GM13977 (cell line): Measurements from ENCODE around the gene PDE6H.

ENCODE experiments used
- DNase-seq: peaks from one replicate; pipeline ENCODE4 v3.0.0; 2012; ENCODE audit warnings: low spot score
- in situ Hi-C: fragments of 300-500 bp; cut with MboI; formaldehyde crosslinking; loops from one replicate; pipeline ENCODE4 v1.12.0; 2022; ENCODE audit warnings: low sequenced_read_pairs, low pct_unique_long_range_greater_than_20kb, mixed read lengths, inconsistent platforms; ENCODE audit not compliant: unreplicated experiment
- TF ChIP-seq, protein P1 (sequence below): IDR thresholded peaks from 2 replicates; pipeline ENCODE4 v1.5.1; 2012; ENCODE audit warnings: mild to moderate bottlenecking, control low read depth; ENCODE audit not compliant: insufficient read depth; ENCODE audit errors: extremely low read depth, missing control alignments

The PDE6H gene

DNA sequence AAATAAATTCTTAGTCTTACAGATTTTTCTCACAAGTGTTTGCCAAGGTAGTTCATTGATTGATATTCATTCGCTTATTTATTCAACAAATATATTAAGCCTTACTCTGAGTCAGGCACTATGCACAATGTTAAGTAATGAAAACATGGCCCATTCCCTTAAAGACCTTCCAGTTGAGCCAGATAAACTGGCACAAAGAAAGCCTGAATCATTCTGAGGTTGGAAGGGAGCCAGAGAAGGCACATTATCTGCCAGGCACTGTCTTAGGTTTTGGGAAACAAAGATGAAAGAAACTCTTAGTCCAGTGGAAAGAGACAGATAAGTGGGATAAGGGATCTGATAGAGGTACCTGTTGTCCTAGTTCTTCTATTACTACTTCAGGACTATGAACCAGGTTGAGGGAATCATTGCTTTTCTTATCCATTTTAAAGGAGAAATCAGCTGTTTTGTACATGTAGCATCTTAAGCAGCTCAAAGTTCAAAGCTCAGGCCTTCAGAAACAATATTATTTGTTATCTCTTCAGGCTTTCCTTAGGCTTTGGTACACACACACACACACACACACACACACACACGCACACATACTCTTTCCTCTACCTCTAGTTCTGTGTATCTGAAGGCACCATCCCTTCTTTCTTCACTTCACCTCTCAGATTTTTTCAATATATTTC, 27.0 kb downstream of the PDE6H start:
- TF ChIP-seq, protein P1, sequence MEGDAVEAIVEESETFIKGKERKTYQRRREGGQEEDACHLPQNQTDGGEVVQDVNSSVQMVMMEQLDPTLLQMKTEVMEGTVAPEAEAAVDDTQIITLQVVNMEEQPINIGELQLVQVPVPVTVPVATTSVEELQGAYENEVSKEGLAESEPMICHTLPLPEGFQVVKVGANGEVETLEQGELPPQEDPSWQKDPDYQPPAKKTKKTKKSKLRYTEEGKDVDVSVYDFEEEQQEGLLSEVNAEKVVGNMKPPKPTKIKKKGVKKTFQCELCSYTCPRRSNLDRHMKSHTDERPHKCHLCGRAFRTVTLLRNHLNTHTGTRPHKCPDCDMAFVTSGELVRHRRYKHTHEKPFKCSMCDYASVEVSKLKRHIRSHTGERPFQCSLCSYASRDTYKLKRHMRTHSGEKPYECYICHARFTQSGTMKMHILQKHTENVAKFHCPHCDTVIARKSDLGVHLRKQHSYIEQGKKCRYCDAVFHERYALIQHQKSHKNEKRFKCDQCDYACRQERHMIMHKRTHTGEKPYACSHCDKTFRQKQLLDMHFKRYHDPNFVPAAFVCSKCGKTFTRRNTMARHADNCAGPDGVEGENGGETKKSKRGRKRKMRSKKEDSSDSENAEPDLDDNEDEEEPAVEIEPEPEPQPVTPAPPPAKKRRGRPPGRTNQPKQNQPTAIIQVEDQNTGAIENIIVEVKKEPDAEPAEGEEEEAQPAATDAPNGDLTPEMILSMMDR: no peak
- no peak for DNase-seq
- in situ Hi-C loops: loop anchor here (5.0 to 25.0 kb wide), 2 partner anchors 153 to 788 kb away; no protein-coding TSS in a partner anchor

DNA sequence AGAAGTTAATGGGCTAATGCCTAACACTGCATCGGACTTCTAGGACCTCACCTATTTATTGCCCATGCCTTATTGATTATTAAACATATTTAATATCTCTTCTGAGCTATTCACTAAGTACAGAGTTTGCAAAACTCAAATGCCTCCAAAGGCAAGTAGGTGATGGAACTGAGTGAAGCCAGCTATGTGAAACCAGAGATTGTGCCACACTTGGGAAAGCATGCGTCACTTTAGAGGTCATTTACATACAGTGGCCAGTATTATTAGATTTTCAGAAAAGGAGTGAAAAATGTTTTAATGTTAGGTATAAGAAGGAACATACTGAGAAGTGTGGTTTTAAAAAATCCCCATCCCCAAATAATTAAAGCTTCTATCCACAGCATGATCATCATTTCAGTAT, 27.7 kb downstream of the PDE6H start:
- TF ChIP-seq, protein P1: no peak
- DNase-seq: no peak
- in situ Hi-C loops: no loop called here

DNA sequence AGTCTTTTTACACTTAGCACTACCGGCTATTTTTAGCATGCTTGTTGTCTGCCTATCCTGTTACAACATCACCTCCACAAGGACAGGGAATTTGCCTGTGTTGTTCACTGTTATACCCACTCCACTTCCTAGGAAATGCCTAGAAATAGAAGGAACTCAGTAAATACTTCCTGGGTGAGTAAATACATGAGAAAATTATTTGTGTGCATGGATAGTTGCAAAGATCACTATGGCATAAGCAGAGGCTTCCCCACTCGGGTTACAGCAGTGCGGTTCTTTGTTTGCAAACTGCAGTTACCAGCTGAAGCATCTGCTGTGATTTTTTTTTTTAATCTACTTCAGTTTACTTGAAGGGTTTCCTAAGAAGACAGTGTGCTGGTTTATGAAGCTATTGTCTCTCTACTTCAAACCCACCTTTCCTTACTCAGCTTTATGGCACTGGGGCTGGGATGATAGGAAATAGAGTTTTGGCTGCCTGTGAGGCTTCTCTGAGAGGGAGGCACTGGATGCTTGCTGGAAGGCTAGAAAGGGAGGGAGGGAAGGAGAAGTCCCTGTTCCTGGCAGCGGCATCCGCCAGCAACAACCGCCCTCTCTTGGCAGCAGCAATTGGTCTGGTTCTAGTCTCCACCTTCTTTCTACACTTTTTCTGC, 29.0 kb downstream of the PDE6H start:
- in situ Hi-C loops: no loop called here
- TF ChIP-seq, protein P1: no peak
- no peak for DNase-seq

DNA sequence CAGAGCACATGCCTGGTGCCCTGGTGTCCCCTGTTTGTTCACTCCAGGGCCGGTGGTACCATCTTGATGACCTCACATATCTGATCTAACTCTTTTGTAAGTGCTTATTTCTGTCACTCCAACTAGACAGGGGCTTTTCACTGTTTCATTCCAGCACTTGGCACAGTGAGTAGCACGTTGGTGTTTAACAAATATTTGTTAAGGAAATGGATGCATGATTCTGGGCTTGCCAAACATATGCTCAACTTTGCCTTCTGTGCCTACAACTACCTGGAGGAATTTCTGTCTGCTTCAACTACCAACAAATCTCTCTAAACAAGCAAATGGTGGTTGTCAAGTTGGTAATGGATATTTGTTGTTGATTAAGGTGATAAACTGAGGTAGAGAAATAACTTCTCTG, 31.6 kb downstream of the PDE6H start:
- DNase-seq: no peak
- TF ChIP-seq, protein P1: no peak
- in situ Hi-C loops: no loop called here

DNA sequence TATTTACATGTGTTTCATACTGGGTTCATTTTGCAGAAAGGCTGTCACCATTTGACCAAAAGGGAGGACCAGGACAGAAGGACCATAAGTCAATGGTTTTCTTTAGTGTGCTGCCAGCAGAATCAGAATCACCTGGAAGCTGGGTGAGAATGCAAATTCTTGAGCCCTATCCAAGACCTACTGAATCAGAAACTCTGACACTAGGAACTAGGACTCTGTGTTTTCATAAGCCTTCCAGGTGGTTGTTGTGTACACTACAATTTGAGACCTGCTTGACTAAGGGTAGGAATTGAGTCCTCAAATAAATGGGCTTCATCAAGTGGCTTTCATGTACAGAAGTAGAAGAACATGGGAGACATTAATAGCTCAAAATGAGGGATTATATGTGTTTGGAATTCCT, 32.2 kb downstream of the PDE6H start:
- DNase-seq: no peak
- TF ChIP-seq, protein P1: no peak
- in situ Hi-C loops: no loop called here

DNA sequence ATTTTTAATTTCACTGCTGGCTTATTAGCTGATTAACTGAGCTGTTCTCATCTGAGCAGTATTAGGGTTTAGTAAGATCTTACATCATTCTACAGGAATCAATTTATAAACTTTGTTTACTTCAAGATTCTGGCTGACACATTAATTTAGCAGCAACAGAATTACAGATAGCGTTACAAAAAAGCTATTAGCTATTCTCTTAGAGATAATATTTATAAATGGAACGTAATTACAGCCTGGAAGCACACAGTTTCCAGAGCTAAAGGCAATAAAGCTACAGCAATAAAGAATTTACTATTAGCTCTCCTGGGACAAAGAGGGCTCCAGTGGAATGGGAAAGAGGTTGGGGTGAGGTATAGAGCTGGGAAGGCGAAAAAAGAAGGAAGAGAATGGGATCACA, 34.7 kb downstream of the PDE6H start:
- TF ChIP-seq, protein P1: no peak
- no peak for DNase-seq
- in situ Hi-C loops: no loop called here
